Measurements from ENCODE around the gene POLG.

POLG gene

GRCh38 chr15:89353991-89354390 lies 19.4 kb upstream of the POLG start:
- no peak for DNase-seq

GRCh38 chr15:89352476-89352875 lies 17.9 kb upstream of the POLG start:
- DNase-seq = no peak

GRCh38 chr15:89349206-89349558 lies 14.6 kb upstream of the POLG start:
- DNase-seq = no peak

- DNase-seq = no peak
Measured at GRCh38 chr15:89346516-89347231, 12.1 kb upstream of the POLG start.

- DNase-seq = no peak
Measured at GRCh38 chr15:89345248-89345647, 10.6 kb upstream of the POLG start.

- DNase-seq = no peak
Measured at GRCh38 chr15:89342840-89343239, 8.2 kb upstream of the POLG start.

GRCh38 chr15:89341316-89342005 lies 6.8 kb upstream of the POLG start:
- no peak for DNase-seq

- DNase-seq = no peak
Measured at GRCh38 chr15:89340573-89340972, 5.9 kb upstream of the POLG start.

- DNase-seq = no peak
Measured at GRCh38 chr15:89338036-89338435, 3.4 kb upstream of the POLG start.

GRCh38 chr15:89335298-89336041 lies 846 bp upstream of the POLG start:
- DNase-seq = no peak

GRCh38 chr15:89333959-89334509 lies 590 bp downstream of the POLG start:
- DNase-seq = no peak

- no peak for DNase-seq
Measured at GRCh38 chr15:89333011-89333860, 1.4 kb downstream of the POLG start.

GRCh38 chr15:89332446-89332845 lies 2.2 kb downstream of the POLG start:
- peak; percentile 63 for DNase-seq

- DNase-seq = no peak
Measured at GRCh38 chr15:89330881-89331595, 3.6 kb downstream of the POLG start.

- DNase-seq = no peak
Measured at GRCh38 chr15:89330119-89330518, 4.5 kb downstream of the POLG start.

- no peak for DNase-seq
Measured at GRCh38 chr15:89329329-89330084, 5.1 kb downstream of the POLG start.

- no peak for DNase-seq
Measured at GRCh38 chr15:89328398-89329254, 6.0 kb downstream of the POLG start.

GRCh38 chr15:89327113-89327512 lies 7.5 kb downstream of the POLG start:
- DNase-seq = no peak

- no peak for DNase-seq
Measured at GRCh38 chr15:89326316-89326715, 8.3 kb downstream of the POLG start.
